ENCODE data around the gene DYSF. TPM values are rescaled to one million over a fixed set of nuclear protein-coding genes. Genes with fewer than 3 reads are reported as not detected.
A peak's percentile ranks its signal among the peaks of the same experiment; 100 is the strongest.

The DYSF gene
- total RNA-seq, 2 donors from 2014 or later = 0.23 to 0.30 TPM

- Mint-ChIP-seq H3K9me3 (peaks cover 6% of the 10 kb centered on the region in 2 donors), H3K36me3 (no peaks in the 10 kb centered on the region), H3K27ac (no peak overlapping the region)
- ATAC-seq (no peak), DNase-seq (ENCODE audit: low spot score in 2 of 2) (no peak)
These were observed 266.9 kb downstream of the DYSF start for GRCh38 chr2:71720283-71720560.

GRCh38 chr2:71720596-71721361, 267.4 kb downstream of the DYSF start:
- no peak for ATAC-seq

GRCh38 chr2:71721362-71721665, 268.0 kb downstream of the DYSF start:
- Mint-ChIP-seq H3K27ac (no peak overlapping the region), H3K9me3 (peaks cover 6% of the 10 kb centered on the region in 2 donors), H3K36me3 (no peaks in the 10 kb centered on the region)
- ATAC-seq (no peak), DNase-seq (ENCODE audit: low spot score in 2 of 2) (no peak)

More at GRCh38 chr2:71720596-71721361, 267.4 kb downstream of the DYSF start:
- Mint-ChIP-seq H3K36me3 (no peaks in the 10 kb centered on the region), H3K9me3 (peaks cover 6% of the 10 kb centered on the region in 2 donors), H3K27ac (peak overlapping the region in 1 of 2 donors; percentile 59)
- DNase-seq (ENCODE audit: low spot score in 2 of 2) = no peak

GRCh38 chr2:71721669-71722068, 268.3 kb downstream of the DYSF start:
- H3K9me3 Mint-ChIP-seq = peaks cover 6% of the 10 kb centered on the region in 2 donors
- ATAC-seq = no peak
- no peak for DNase-seq (ENCODE audit: low spot score in 2 of 2)
- H3K27ac Mint-ChIP-seq = no peak overlapping the region
- no peaks in the 10 kb centered on the region for H3K36me3 Mint-ChIP-seq

GRCh38 chr2:71722286-71722685, 268.9 kb downstream of the DYSF start:
- no peaks in the 10 kb centered on the region for H3K36me3 Mint-ChIP-seq
- H3K9me3 Mint-ChIP-seq = peaks cover 6% of the 10 kb centered on the region in 2 donors
- ATAC-seq (no peak), DNase-seq (ENCODE audit: low spot score in 2 of 2) (no peak)
- no peak overlapping the region for H3K27ac Mint-ChIP-seq

- peaks cover 6% of the 10 kb centered on the region in 2 donors for H3K9me3 Mint-ChIP-seq
- DNase-seq (ENCODE audit: low spot score in 2 of 2) = no peak
- H3K36me3 Mint-ChIP-seq = no peaks in the 10 kb centered on the region
- no peak for ATAC-seq
- H3K27ac Mint-ChIP-seq = no peak overlapping the region
These were observed 271.4 kb downstream of the DYSF start for GRCh38 chr2:71724793-71725192.

- no peaks in the 10 kb centered on the region for H3K36me3 Mint-ChIP-seq
- peaks cover 6% of the 10 kb centered on the region in 2 donors for H3K9me3 Mint-ChIP-seq
- ATAC-seq (no peak), DNase-seq (ENCODE audit: low spot score in 2 of 2) (no peak)
- no peak overlapping the region for H3K27ac Mint-ChIP-seq
These were observed 272.5 kb downstream of the DYSF start for GRCh38 chr2:71725836-71726235.

- no peak for ATAC-seq
- Mint-ChIP-seq H3K9me3 (peaks cover 0 to 2% of the 10 kb centered on the region in 2 donors), H3K27ac (no peak overlapping the region), H3K36me3 (no peaks in the 10 kb centered on the region)
- DNase-seq (ENCODE audit: low spot score in 2 of 2) = no peak
These were observed 274.2 kb downstream of the DYSF start for GRCh38 chr2:71727562-71727961.

- no peaks in the 10 kb centered on the region for H3K36me3 Mint-ChIP-seq
- no peak for ATAC-seq
- peaks cover 0 to 6% of the 10 kb centered on the region in 2 donors for H3K9me3 Mint-ChIP-seq
- no peak for DNase-seq (ENCODE audit: low spot score in 2 of 2)
- H3K27ac Mint-ChIP-seq = no peak overlapping the region
These were observed 274.7 kb downstream of the DYSF start for GRCh38 chr2:71728036-71728435.

GRCh38 chr2:71730785-71731383, 277.5 kb downstream of the DYSF start:
- ATAC-seq (no peak), DNase-seq (ENCODE audit: low spot score in 2 of 2) (no peak)
- no peak overlapping the region for H3K27ac Mint-ChIP-seq
- H3K9me3 Mint-ChIP-seq = peaks cover 6 to 11% of the 10 kb centered on the region in 2 donors
- no peaks in the 10 kb centered on the region for H3K36me3 Mint-ChIP-seq

- no peak for ATAC-seq
- no peak for DNase-seq (ENCODE audit: low spot score in 2 of 2)
- peaks cover 9 to 11% of the 10 kb centered on the region in 2 donors for H3K9me3 Mint-ChIP-seq
- no peaks in the 10 kb centered on the region for H3K36me3 Mint-ChIP-seq
- H3K27ac Mint-ChIP-seq = no peak overlapping the region
These were observed 281.3 kb downstream of the DYSF start for GRCh38 chr2:71734620-71735019.

GRCh38 chr2:71735676-71736075, 282.3 kb downstream of the DYSF start:
- DNase-seq (ENCODE audit: low spot score in 2 of 2) (no peak), ATAC-seq (no peak)
- Mint-ChIP-seq H3K27ac (no peak overlapping the region), H3K36me3 (no peaks in the 10 kb centered on the region), H3K9me3 (peaks cover 9 to 11% of the 10 kb centered on the region in 2 donors)

Other genes with a start within 250 kb of the DYSF start
- gene PAIP2B, start 226.5 kb upstream of the DYSF start, total RNA-seq = 1 to 10 TPM; 2.5 to 3.7 TPM
- 100 to 1,000 TPM; 111 to 126 TPM for gene ZNF638, start 121.8 kb upstream of the DYSF start, total RNA-seq

All from activated naive CD4-positive, alpha-beta T cell treated with anti-CD3 and anti-CD28 coated beads, Interleukin-2, amount 50 U/mL, for 72 hours (primary cell).